Mesothelial cell of epicardium (in vitro differentiated cells): ENCODE results near the gene PHACTR3. TPM values are rescaled to one million over a fixed set of nuclear protein-coding genes. Genes with fewer than 3 reads are reported as not detected.

ENCODE experiments used
- DNase-seq, 2 experiments: peaks; one replicate each; pipeline ENCODE4 v3.0.0; 2021; ENCODE audit warnings: low spot score in 2 of 2; ENCODE audit not compliant: unreplicated experiment in 2 of 2
- H3K27ac Mint-ChIP-seq: 2 replicates; pipeline ENCODE4 v1.8.0; 2021; ENCODE audit warnings: mixed read lengths
- H3K27me3 Mint-ChIP-seq: 2 replicates; pipeline ENCODE4 v1.8.0; 2021; ENCODE audit warnings: low read depth, mixed read lengths
- H3K36me3 Mint-ChIP-seq: 2 replicates; pipeline ENCODE4 v1.8.0; 2021; ENCODE audit warnings: mixed read lengths
- H3K4me1 Mint-ChIP-seq: 2 replicates; pipeline ENCODE4 v1.8.0; 2021; ENCODE audit warnings: mixed read lengths
- H3K4me3 Mint-ChIP-seq: 2 replicates; pipeline ENCODE4 v1.8.0; 2021; ENCODE audit warnings: mild to moderate bottlenecking, moderate library complexity, mixed read lengths
- H3K9me3 Mint-ChIP-seq: 2 replicates; pipeline ENCODE4 v1.8.0; 2021; ENCODE audit warnings: mixed read lengths
- CTCF ChIP-seq: fragments of 200-600 bp; sonication (generic); IDR thresholded peaks from one replicate; pipeline ENCODE4 v1.5.0; 2021; ENCODE audit warnings: antibody characterized with exemption; ENCODE audit not compliant: unreplicated experiment
- total RNA-seq: library from RNA; stranded (reverse); gene quantifications from 3 replicates; pipeline ENCODE4 v1.2.1, GENCODE V29; 2021

Gene PHACTR3
- total RNA-seq, 1 donor from 2014 or later = 0.16 TPM

GRCh38 chr20:59776059-59776603 lies 171.8 kb downstream of the PHACTR3 start:
- Mint-ChIP-seq H3K27me3 (peaks cover 45% of the 10 kb centered on the region), H3K27ac (no peak overlapping the region), H3K9me3 (no peaks in the 10 kb centered on the region), H3K4me1 (no peaks in the 10 kb centered on the region), H3K36me3 (no peaks in the 10 kb centered on the region), H3K4me3 (no peak overlapping the region)
- peak in 1 of 2 experiments; percentile 22 for DNase-seq
- TF ChIP-seq CTCF = no peak

GRCh38 chr20:59776626-59777330 lies 172.4 kb downstream of the PHACTR3 start:
- Mint-ChIP-seq H3K36me3 (no peaks in the 10 kb centered on the region), H3K27ac (no peak overlapping the region), H3K4me3 (no peak overlapping the region), H3K27me3 (peaks cover 42% of the 10 kb centered on the region), H3K4me1 (no peaks in the 10 kb centered on the region), H3K9me3 (no peaks in the 10 kb centered on the region)
- DNase-seq = peak in 1 of 2 experiments; percentile 29
- TF ChIP-seq CTCF = no peak

- Mint-ChIP-seq H3K4me1 (no peaks in the 10 kb centered on the region), H3K27ac (no peak overlapping the region), H3K27me3 (peaks cover 40% of the 10 kb centered on the region), H3K9me3 (no peaks in the 10 kb centered on the region), H3K4me3 (no peak overlapping the region), H3K36me3 (no peaks in the 10 kb centered on the region)
- DNase-seq = no peak
- no peak for TF ChIP-seq CTCF
Observed at GRCh38 chr20:59777331-59777725, 173.0 kb downstream of the PHACTR3 start.

GRCh38 chr20:59777814-59778575 lies 173.7 kb downstream of the PHACTR3 start:
- peaks cover 39% of the 10 kb centered on the region for H3K27me3 Mint-ChIP-seq
- peak in 1 of 2 experiments; percentile 31 for DNase-seq
- no peak for TF ChIP-seq CTCF
- H3K4me1 Mint-ChIP-seq = no peaks in the 10 kb centered on the region
- no peak overlapping the region for H3K4me3 Mint-ChIP-seq
- no peaks in the 10 kb centered on the region for H3K36me3 Mint-ChIP-seq
- no peaks in the 10 kb centered on the region for H3K9me3 Mint-ChIP-seq
- no peak overlapping the region for H3K27ac Mint-ChIP-seq

GRCh38 chr20:59778615-59779200 lies 174.4 kb downstream of the PHACTR3 start:
- Mint-ChIP-seq H3K4me3 (no peak overlapping the region), H3K27me3 (peaks cover 35% of the 10 kb centered on the region), H3K36me3 (no peaks in the 10 kb centered on the region), H3K9me3 (no peaks in the 10 kb centered on the region), H3K4me1 (no peaks in the 10 kb centered on the region), H3K27ac (no peak overlapping the region)
- TF ChIP-seq CTCF = no peak
- peak in 1 of 2 experiments; percentile 21 for DNase-seq
